ENCODE results near the gene OOSP3. TPM values are rescaled to one million over a fixed set of nuclear protein-coding genes. Genes with fewer than 3 reads are reported as not detected.
A peak's percentile ranks its signal among the peaks of the same experiment; 100 is the strongest.

The OOSP3 gene, protein sequence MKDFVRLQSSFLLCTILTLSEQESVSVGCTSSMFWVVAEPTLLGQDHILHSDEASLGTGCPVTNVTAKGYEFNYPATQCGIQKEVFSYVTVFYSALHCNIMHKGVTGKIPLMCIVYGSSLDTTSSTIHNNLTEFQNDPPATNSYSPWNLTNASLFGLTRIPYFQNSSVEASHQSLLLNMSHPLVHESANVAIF
- total RNA-seq (2014; rRNA removed; shearing (Covaris generic)), result not detected in 2 replicates
- total RNA-seq (2022), result not detected in 2 replicates
- Bru-seq, nascent RNA, result percentile 32 among the genes with signal in this experiment
- percentile 30 among the genes with signal in this experiment for BruChase-seq, experiment 1, labeled RNA remaining after a 6-hour chase
- BruChase-seq, experiment 2, labeled RNA remaining after a 2-hour chase, result percentile 33 among the genes with signal in this experiment
- long read RNA-seq, result 0 reads

DNA sequence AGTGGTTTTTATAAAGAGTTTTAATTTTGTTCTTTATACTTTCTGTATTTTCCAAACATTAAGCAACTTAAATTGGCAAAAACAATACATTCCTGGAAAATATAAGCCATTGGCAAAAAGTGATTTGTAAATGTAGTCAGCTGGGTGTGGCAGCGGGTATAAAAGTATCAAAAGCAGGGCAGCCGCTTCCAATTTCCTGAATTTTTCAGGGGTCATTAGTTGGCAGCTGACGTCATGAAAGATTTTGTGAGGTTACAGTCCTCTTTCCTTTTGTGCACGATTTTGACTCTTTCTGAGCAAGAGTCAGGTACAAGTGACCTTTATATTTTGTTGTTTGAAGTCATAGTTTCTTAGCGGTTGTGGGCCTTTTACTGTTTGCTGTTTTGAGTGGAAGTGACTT lies at the start of gene OOSP3:
Gene OOSP3, plus strand, starts transcription at position 208 of the 400 bp plus-strand sequence. Its CDS starts 27 bp downstream, at position 235.
- Histone ChIP-seq H3K4me2 (ENCODE audit: low read length) (no peak within 1 kb of the TSS), H4K20me1 (ENCODE audit: insufficient read depth, low read length) (no peaks in the 10 kb centered on the region), H3K9me3 (ENCODE audit: low read length) (no peaks in the 10 kb centered on the region), H3K27ac (ENCODE audit: low read depth, low read length, poor library complexity, severe bottlenecking) (no peak within 1 kb of the TSS), H3K36me3 (ENCODE audit: insufficient read depth, low read length) (no peaks in the 10 kb centered on the region), H3K4me3 (ENCODE audit: low read depth, low read length, poor library complexity, severe bottlenecking) (no peak within 1 kb of the TSS), H2AFZ (ENCODE audit: low read length) (no peak within 1 kb of the TSS), H3K4me1 (ENCODE audit: insufficient read depth, low read length, poor library complexity, severe bottlenecking) (no peaks in the 10 kb centered on the region), H3K9me2 (ENCODE audit: insufficient read depth, low read length) (no peaks in the 10 kb centered on the region), H3K79me2 (ENCODE audit: insufficient read depth, low read depth, low read length) (no peaks in the 10 kb centered on the region)
- intact Hi-C loops (cut with micrococcal nuclease; ENCODE audit: unreplicated experiment), result no loop called here
- CTCF ChIA-PET (ENCODE audit: unreplicated experiment), result no interaction called here
- POLR2A ChIA-PET, result no interaction called here
- no peak for DNase-seq (ENCODE audit: low spot score)
- TF ChIP-seq, protein P1, sequence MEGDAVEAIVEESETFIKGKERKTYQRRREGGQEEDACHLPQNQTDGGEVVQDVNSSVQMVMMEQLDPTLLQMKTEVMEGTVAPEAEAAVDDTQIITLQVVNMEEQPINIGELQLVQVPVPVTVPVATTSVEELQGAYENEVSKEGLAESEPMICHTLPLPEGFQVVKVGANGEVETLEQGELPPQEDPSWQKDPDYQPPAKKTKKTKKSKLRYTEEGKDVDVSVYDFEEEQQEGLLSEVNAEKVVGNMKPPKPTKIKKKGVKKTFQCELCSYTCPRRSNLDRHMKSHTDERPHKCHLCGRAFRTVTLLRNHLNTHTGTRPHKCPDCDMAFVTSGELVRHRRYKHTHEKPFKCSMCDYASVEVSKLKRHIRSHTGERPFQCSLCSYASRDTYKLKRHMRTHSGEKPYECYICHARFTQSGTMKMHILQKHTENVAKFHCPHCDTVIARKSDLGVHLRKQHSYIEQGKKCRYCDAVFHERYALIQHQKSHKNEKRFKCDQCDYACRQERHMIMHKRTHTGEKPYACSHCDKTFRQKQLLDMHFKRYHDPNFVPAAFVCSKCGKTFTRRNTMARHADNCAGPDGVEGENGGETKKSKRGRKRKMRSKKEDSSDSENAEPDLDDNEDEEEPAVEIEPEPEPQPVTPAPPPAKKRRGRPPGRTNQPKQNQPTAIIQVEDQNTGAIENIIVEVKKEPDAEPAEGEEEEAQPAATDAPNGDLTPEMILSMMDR (conservative IDR thresholded peaks at IDR 0.05; ENCODE audit: low read length), result no peak
- TF ChIP-seq EZH2phosphoT487 (IDR thresholded peaks at IDR 0.05; ENCODE audit: borderline replicate concordance, low read depth, low read length), result no peak
- BruUV-seq (replicated peaks), result no TSS peak

DNA sequence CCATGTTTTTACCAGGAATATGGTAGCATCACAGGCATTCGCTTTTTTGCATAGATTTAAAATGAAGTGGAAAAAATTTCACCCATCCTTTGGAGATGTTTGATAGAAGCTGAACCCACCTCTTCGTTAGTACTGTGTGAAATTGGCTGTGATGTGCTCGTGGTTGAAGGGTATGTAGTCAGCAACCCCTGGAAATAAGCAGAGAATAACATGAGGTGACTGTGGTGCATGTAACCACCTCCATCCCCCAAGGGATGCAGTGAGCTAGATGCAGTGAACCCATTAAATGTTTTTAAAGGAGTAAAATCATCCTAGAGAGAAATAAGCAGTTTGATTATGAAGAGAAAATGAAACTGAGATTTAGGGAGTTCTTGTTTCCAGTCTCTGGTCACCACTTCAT lies 49.2 kb upstream of the OOSP3 start:
- no peaks in the 10 kb centered on the region; the same call in 1 of the 2 replicates for H3K36me3 ChIP-seq (ENCODE audit: insufficient read depth, low read length)
- no peaks in the 10 kb centered on the region for H3K79me2 ChIP-seq (ENCODE audit: insufficient read depth, low read depth, low read length)
- TF ChIP-seq, protein P1 (conservative IDR thresholded peaks at IDR 0.05; ENCODE audit: low read length), result no peak
- no peak for TF ChIP-seq EZH2phosphoT487 (IDR thresholded peaks at IDR 0.05; ENCODE audit: borderline replicate concordance, low read depth, low read length)
- no peak overlapping the region for H3K4me3 ChIP-seq (ENCODE audit: low read depth, low read length, poor library complexity, severe bottlenecking)
- H3K4me1 ChIP-seq (ENCODE audit: insufficient read depth, low read length, poor library complexity, severe bottlenecking), result peaks cover 2% of the 10 kb centered on the region
- BruUV-seq (replicated peaks), result no TSS peak
- H3K4me2 ChIP-seq (ENCODE audit: low read length), result peak overlapping the region; percentile 11; the same call in 1 of the 2 replicates
- H3K9me3 ChIP-seq (ENCODE audit: low read length), result no peaks in the 10 kb centered on the region
- ChIA-PET CTCF (ENCODE audit: unreplicated experiment) (no interaction called here), POLR2A (no interaction called here)
- no peaks in the 10 kb centered on the region for H4K20me1 ChIP-seq (ENCODE audit: insufficient read depth, low read length)
- intact Hi-C loops (cut with micrococcal nuclease; ENCODE audit: unreplicated experiment), result no loop called here
- H3K27ac ChIP-seq (ENCODE audit: low read depth, low read length, poor library complexity, severe bottlenecking), result no peak overlapping the region
- peak overlapping the region; percentile 48 for H2AFZ ChIP-seq (ENCODE audit: low read length)
- DNase-seq (ENCODE audit: low spot score), result no peak
- no peaks in the 10 kb centered on the region for H3K9me2 ChIP-seq (ENCODE audit: insufficient read depth, low read length)

DNA sequence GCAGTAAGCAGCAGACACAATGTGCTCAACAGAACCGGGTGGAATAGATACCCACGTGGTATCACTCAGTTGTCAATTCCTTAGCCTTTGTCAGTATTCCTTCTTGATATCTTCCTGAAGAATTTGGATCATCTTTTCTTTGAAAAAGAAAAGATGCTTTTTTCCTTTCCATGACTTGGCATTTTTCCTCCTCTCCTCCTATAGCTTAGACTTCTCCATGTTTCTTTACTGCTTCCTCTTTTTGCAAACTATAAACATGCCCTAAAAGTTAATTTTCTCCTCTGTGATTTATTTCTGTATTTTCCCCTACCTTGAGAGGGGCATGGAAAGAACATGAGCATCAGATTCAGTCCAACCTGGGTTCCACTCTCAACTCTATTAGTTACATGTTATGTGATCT lies 45.0 kb upstream of the OOSP3 start:
- Histone ChIP-seq H3K27ac (ENCODE audit: low read depth, low read length, poor library complexity, severe bottlenecking) (no peak overlapping the region), H3K9me3 (ENCODE audit: low read length) (no peaks in the 10 kb centered on the region), H3K79me2 (ENCODE audit: insufficient read depth, low read depth, low read length) (no peaks in the 10 kb centered on the region), H3K4me3 (ENCODE audit: low read depth, low read length, poor library complexity, severe bottlenecking) (no peak overlapping the region), H3K36me3 (ENCODE audit: insufficient read depth, low read length) (no peaks in the 10 kb centered on the region), H4K20me1 (ENCODE audit: insufficient read depth, low read length) (no peaks in the 10 kb centered on the region), H3K4me2 (ENCODE audit: low read length) (no peak overlapping the region), H2AFZ (ENCODE audit: low read length) (no peak overlapping the region), H3K9me2 (ENCODE audit: insufficient read depth, low read length) (no peaks in the 10 kb centered on the region), H3K4me1 (ENCODE audit: insufficient read depth, low read length, poor library complexity, severe bottlenecking) (no peaks in the 10 kb centered on the region)
- intact Hi-C loops (cut with micrococcal nuclease; ENCODE audit: unreplicated experiment), result loop anchor here (5.0 kb wide), 1 partner anchor 74 kb away; no protein-coding TSS in a partner anchor
- TF ChIP-seq EZH2phosphoT487 (IDR thresholded peaks at IDR 0.05; ENCODE audit: borderline replicate concordance, low read depth, low read length), result no peak
- TF ChIP-seq, protein P1 (conservative IDR thresholded peaks at IDR 0.05; ENCODE audit: low read length), result no peak
- no TSS peak for BruUV-seq (replicated peaks)
- CTCF ChIA-PET (ENCODE audit: unreplicated experiment), result no interaction called here
- POLR2A ChIA-PET, result interaction anchor here (0.6 kb wide), 1 partner anchor 164 kb away, joined by 4 read pairs; the partner anchor contains the start of gene PATL1
- no peak for DNase-seq (ENCODE audit: low spot score)
